Adrenal gland (tissue), 5 donors: ENCODE measurements around the gene INIP.

ENCODE experiments used
- CTCF ChIP-seq, 6 experiments: fragments of 450-650 bp in 4 of 6; fragments of 200-600 bp in 2 of 6; sonication (generic) in 1 of 6; IDR thresholded peaks; 1 replicate in 5 of 6; 2 replicates in 1 of 6; pipeline versions ENCODE4 v1.5.1 to v1.8.0; 2016 to 2021; ENCODE audit warnings: antibody characterized with exemption in 6 of 6, mild to moderate bottlenecking in 2 of 6, moderate library complexity in 1 of 6
- POLR2A ChIP-seq, 2 donors: fragments of 450-650 bp; IDR thresholded peaks; one replicate each; pipeline ENCODE4 v1.6.1; 2017; ENCODE audit warnings: antibody characterized with exemption in 2 of 2, mild to moderate bottlenecking in 2 of 2, moderate library complexity in 1 of 2
- donor health status: DM: no; HTN: no; CAD: no.

- TF ChIP-seq POLR2A (IDR thresholded peaks at IDR 0.05) (no peak), CTCF (IDR thresholded peaks at IDR 0.05) (no peak)
These were observed 75.8 kb downstream of the INIP start for GRCh38 chr9:112642126-112642525.
